Right lobe of liver (tissue), 4 donors: ENCODE data around the gene CD276.

Source experiments
- POLR2A ChIP-seq: fragments of 450-650 bp; IDR thresholded peaks from one replicate; pipeline ENCODE4 v1.6.1; 2017; ENCODE audit warnings: antibody characterized with exemption, mild to moderate bottlenecking
- TF ChIP-seq, protein P1 (sequence below), 4 donors: fragments of 200-600 bp in 3 of 4; fragments of 450-650 bp in 1 of 4; IDR thresholded peaks; one replicate each; pipeline versions ENCODE4 v1.5.1 to v1.8.0; 2016 to 2022; ENCODE audit warnings: antibody characterized with exemption in 4 of 4, mild to moderate bottlenecking in 2 of 4
- donor health status: DM: no; HTN: no; CAD: no.
- donor health status: DM: no; HTN: no; CAD: no.
- donor health status: DM: no; HTN: yes; CAD: no.

DNA sequence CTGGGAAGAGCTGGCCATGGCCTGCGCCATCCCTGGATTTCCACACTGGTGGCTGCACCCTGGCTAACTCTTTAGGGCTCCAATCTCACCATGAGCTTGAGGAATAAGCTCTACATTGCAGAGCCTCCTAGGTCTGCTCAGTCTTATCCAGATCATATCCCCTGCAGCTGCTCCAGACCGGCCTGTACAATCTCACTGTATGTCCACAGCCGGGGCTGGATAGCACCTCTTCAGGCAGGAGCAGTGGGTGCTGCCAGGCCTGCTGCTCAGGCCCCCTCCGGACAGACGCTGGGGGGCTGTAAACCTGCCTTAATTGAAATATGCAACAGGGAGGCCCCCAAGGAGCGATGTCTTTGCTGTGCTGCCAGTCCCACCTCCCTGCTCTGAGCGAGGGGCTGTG lies 53.4 kb downstream of the CD276 start:
- TF ChIP-seq, protein P1, sequence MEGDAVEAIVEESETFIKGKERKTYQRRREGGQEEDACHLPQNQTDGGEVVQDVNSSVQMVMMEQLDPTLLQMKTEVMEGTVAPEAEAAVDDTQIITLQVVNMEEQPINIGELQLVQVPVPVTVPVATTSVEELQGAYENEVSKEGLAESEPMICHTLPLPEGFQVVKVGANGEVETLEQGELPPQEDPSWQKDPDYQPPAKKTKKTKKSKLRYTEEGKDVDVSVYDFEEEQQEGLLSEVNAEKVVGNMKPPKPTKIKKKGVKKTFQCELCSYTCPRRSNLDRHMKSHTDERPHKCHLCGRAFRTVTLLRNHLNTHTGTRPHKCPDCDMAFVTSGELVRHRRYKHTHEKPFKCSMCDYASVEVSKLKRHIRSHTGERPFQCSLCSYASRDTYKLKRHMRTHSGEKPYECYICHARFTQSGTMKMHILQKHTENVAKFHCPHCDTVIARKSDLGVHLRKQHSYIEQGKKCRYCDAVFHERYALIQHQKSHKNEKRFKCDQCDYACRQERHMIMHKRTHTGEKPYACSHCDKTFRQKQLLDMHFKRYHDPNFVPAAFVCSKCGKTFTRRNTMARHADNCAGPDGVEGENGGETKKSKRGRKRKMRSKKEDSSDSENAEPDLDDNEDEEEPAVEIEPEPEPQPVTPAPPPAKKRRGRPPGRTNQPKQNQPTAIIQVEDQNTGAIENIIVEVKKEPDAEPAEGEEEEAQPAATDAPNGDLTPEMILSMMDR (IDR thresholded peaks at IDR 0.05), result no peak
- no peak for TF ChIP-seq POLR2A
